Suprapubic skin (tissue), 4 donors: Measurements from ENCODE around the gene NCAPH2.

Experiments
- EP300 ChIP-seq: sonication (generic); formaldehyde crosslinking; IDR thresholded peaks from one replicate; pipeline ENCODE4 v1.6.1; 2017; ENCODE audit warnings: antibody characterized with exemption
- POLR2A ChIP-seq, 2 donors: fragments of 450-650 bp; IDR thresholded peaks; one replicate each; pipeline ENCODE4 v1.6.1; 2017; ENCODE audit warnings: antibody characterized with exemption in 2 of 2, mild to moderate bottlenecking in 2 of 2, moderate library complexity in 2 of 2
- POLR2AphosphoS5 ChIP-seq, 3 donors: sonication (generic); formaldehyde crosslinking; IDR thresholded peaks; one replicate each; pipeline ENCODE4 v1.6.1; 2017; ENCODE audit warnings: antibody characterized with exemption in 3 of 3
- TF ChIP-seq, protein P1 (sequence below), 2 donors: fragments of 200-600 bp in 1 of 2; fragments of 450-650 bp in 1 of 2; sonication (generic) in 1 of 2; IDR thresholded peaks; one replicate each; pipeline ENCODE4 v1.5.1; 2016 to 2019; ENCODE audit warnings: antibody characterized with exemption in 2 of 2, mild to moderate bottlenecking in 1 of 2, moderate library complexity in 1 of 2

DNA sequence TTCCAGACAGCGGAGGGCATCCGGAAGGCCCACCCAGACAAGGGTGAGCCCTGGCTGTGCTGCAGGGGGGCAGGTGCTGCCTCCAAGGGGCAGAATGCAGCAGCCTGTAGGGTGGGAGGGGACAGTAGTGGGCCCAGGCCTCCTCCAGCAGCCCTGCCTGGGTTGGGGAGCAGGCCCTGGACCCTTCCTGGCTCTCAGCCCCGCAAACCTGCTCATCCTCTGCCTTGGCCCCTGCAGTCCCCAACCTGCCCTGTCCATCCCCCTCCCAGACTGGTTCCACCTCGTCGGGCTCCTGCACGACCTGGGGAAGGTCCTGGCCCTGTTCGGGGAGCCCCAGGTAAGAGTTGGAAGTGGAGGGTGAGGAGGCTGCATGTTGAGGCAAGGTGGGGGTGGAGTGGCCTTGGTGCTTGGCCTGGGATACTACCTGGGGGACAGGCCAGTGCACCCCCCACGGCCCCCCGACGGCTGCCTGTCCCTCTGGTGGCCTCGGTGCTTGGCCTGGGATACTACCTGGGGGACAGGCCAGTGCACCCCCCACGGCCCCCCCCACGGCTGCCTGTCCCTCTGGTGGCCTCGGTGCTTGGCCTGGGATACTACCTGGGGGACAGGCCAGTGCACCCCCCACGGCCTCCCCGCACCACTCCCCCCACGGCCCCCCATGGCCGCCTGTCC lies 19.9 kb upstream of the NCAPH2 start:
- TF ChIP-seq POLR2AphosphoS5 (IDR thresholded peaks at IDR 0.05) (no peak), POLR2A (IDR thresholded peaks at IDR 0.05) (no peak), EP300 (no peak)
- TF ChIP-seq, protein P1, sequence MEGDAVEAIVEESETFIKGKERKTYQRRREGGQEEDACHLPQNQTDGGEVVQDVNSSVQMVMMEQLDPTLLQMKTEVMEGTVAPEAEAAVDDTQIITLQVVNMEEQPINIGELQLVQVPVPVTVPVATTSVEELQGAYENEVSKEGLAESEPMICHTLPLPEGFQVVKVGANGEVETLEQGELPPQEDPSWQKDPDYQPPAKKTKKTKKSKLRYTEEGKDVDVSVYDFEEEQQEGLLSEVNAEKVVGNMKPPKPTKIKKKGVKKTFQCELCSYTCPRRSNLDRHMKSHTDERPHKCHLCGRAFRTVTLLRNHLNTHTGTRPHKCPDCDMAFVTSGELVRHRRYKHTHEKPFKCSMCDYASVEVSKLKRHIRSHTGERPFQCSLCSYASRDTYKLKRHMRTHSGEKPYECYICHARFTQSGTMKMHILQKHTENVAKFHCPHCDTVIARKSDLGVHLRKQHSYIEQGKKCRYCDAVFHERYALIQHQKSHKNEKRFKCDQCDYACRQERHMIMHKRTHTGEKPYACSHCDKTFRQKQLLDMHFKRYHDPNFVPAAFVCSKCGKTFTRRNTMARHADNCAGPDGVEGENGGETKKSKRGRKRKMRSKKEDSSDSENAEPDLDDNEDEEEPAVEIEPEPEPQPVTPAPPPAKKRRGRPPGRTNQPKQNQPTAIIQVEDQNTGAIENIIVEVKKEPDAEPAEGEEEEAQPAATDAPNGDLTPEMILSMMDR (IDR thresholded peaks at IDR 0.05) = no peak
